Activated naive CD8-positive, alpha-beta T cell treated with anti-CD3 and anti-CD28 coated beads, Interleukin-2, amount 50 U/mL, for 16 hours (primary cell): Measurements from ENCODE around the gene CUBN.

Experiments
- DNase-seq: peaks from one replicate; pipeline ENCODE4 v3.0.0-alpha.2; 2020; ENCODE audit warnings: low read depth, low spot score

CUBN gene

DNA sequence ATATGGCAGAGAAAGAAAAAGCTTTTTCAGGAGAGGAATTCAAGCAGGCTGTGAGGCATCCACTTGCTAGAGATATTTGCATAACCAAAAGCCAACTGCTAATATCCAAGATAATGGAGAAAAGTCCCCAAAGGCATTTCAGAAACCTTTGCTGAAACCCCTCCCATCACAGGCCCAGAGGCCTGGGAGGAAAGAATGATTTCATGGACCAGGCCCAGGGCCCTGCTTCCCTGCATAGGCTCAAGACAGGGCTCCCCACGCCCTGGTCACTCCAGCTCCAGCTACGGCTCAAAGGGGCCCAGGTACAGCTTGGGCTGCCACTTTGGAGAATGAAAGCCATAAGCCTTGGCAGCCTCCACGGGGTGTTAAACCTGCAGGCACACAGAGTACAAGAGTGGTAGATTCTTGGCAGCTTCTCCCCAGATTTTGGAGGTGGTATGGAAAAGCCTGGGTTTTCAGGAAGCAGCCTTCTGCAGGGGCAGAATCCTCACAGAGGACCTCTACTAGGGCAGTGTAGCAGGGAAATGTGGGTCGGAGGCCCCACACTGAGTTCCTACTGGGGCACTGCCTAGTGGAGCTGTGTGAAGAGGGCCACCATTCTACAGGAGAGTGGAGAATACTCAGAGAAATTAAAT is 306.8 kb downstream of the CUBN start:
- no peak for DNase-seq

DNA sequence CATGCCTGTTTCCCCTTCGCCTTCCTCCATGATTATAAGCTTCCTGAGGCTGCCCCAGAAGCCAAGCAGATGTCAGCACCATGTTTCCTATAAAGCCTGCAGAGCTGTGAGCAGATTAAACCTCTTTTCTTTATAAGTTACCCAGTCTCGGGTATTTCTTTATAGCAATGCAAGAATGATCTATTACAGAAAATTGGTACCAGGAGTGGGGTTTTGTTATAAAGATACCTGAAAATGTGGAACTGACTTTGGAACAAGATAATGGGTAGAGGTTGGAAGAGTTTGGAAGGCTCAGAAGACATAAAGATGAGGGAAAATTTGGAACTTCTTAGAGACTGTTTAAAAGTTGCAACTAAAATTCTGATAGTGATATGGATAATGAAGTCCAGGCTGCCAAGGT is 307.6 kb downstream of the CUBN start:
- no peak for DNase-seq

DNA sequence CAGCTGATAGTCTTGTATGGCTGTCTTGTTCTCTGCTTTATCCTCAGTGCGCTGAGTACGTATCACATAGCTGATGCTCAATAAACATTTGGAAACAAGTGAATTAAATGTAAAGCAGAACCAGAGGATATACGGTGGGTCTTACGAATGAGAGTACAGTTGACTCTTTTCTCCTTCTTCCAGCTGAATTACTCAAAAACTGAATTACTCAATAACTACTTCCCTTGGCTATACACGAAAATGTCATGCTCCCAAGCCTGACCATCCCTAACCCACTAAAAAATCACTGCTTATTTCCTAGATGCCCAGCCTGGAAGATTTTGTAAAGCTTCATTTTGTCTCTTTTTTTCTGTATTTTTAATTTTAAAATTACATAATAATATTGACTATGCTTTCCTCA is 309.2 kb downstream of the CUBN start:
- no peak for DNase-seq

DNA sequence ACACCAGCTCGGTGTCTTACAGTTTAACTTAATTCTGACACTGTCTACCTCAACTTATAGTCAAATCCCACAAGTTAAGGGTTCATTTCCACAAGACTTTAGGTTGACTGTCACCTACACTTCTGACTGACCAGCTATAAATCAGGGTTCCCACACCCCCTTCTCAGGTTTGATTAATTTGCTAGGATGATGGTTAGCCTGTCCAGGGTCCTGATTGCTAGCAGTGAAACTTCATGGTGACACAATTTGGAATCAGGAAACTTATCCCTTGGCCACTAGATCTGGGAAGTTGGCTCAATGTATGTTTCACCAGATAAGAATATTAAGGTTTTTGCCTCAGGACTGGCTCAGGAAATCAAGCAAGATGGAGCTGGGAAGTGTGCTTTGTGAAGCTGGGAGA is 309.6 kb downstream of the CUBN start:
- DNase-seq = no peak

DNA sequence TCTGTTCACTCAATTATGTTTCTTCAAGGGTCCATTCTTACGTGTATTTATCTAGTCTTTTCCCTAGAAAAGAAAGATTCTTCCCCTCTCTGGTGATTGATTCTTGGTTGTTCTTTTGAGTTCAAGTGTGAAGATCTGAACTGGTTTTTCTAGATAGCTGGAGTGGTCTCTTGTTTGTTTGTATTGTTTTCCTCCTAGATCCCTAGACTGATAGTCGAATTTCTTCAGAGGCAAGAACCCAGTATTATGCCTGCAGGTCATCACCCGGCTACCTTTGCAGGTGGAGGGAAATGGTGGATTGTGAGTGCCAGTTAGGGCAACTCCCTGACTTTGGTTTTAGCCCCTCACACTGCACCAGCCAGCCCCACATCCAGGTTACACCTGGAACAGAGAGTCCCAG is 310.2 kb downstream of the CUBN start:
- DNase-seq = no peak

DNA sequence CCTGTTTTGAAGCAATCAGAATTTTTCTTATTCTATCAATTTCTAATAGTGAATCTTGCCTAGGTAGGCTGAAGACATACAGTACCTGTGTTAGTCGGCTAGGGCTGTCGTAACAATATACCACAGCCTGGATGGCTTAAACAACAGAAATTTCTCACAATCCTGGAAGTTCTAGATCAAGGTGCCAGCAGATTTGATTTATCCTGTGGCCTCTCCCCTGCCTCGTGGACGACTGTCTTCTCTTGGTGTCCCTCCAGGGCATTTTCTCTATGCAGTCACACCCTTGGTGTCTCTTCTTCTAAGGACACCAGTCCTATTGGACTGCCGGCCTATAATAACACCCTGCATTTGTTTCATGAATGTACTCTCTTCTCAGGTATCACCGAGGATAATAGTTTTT is 310.6 kb downstream of the CUBN start:
- DNase-seq = no peak

DNA sequence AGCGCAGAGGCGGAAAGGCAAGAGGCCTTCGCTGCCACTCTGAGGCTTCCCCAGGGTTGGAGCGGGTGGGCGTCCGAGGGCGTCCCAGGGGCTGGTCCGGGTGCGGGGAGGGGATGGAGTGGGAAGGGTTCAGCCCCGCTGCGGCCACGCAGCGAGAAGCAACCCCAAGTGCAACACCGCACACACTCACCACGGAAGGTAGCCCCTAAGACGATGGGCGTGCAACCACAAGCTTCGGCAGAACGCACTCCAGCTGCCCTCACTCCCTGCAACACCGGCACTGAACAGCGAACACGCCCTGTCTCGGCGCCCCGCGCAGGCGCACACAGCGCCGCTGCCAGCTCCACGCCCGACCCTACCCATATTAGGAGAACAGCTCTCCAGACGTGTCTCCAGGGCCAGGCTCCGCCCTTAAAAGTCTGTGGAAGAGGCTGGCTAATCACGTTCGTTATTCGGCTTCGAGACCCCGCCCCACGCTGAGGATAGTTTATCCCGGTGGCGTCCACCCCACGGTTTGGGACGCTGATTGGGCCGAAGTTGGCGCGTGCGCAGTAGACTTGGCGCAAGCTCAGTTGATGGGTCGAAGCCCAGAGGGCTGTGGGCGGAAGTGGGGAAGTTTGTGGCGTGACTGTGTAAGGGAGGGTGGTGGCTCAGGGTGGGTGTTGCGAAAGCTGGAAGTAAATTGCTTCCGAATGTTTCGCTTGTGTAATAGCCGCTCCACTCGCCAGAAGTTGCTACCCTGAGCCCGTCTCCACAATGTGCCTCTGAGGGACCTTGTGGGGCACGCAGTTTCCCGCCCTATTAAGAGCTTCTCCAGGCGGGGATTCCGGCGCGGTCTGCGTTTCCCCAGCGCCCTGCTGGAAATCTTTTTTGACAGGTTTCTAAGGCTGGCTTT is 312.2 kb downstream of the CUBN start, which contains the start of gene RSU1:
TSS of gene RSU1 (minus strand) at position 300 of the 895 bp plus-strand sequence. CDS start 343 bp downstream, outside the sequence.
- peak; percentile 99 for DNase-seq

DNA sequence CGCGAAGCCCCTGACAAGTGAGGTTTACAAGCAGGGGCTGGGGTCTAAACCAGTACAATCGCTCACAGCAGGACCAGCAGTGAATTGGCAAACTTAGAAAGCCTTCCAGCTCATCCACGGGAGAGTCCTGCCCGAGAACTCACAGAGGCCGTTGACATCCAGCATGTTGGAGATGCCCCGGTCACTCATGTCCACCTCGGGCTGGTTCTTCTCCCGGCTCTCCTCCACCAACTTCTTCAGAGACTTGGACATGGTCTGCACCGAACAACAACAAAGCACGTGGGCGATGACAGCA is 312.8 kb downstream of the CUBN start:
- DNase-seq = no peak

DNA sequence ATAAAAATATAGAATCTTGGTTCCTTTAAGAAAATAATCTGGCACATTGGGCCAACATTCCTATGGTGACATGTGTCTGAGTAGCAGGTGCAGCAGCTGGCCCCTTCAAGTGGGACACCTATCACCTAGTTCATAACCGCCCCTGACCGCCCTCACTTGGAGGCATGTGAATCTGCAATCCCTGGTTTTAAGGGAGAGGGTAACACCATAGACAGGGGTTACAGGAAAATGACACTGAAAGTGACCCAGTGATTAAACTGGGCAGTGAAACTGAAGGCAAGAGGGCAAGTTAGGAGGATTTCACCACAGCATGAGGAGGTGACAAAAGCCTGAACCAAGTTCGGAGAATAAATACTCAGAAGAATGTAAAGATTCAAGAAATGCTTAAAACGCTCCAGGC is 313.4 kb downstream of the CUBN start:
- DNase-seq = no peak

DNA sequence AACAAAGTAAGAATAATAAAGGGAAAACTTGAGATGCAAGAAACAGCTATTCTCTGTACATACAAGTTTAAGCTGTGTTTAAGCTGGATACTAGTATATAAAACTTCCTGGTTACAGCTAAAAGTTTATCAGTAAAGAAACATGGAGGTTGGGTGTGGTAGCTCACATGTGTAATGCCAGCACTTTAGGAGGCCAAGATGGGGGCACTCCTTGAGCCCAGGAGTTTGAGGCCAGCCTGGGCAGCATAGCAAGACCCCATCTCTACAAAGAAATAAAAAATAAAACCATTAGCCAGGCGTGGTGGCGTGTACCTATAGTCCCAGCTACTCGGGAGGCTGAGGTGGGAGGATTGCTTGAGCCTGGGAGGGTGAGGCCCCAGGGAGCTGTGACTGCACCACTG is 315.6 kb downstream of the CUBN start:
- DNase-seq = no peak

DNA sequence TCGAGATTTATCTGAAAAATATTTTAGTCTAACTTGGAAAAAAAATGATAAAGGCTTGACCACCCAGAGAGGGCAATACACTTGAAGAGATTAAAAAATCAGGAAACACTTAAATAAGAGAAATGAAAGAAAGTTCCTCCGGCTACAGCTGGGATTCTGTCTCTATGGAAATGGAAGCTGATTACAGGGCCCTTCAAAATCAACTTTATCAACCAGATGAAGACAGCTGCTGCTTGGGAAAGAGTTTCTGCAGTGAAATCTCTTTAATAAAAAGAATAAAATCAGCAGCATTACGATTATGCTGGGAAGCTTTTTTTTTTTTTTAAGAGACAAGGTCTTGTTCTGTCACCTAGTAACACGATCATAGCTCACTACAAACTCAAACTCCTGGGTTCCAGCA is 316.9 kb downstream of the CUBN start:
- no peak for DNase-seq

DNA sequence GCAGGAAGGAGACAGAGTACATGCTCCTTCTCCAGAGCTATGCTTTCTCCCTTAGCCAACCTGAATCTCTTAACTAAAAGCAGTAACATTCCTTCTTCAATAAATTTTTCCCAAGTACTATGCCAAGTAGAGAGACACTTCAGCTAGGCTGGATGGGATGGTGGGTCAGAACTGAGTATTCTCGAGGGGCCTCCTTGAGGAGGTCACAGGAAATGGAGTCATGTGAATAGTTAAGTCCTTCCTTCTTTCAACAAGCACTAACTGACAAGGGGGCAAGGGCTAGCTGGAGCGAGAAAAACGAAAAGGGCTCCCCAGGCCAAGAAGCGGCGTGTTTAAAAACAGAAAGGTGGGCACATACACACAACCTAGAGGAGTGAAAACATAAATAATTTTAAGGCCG is 317.8 kb downstream of the CUBN start:
- no peak for DNase-seq

DNA sequence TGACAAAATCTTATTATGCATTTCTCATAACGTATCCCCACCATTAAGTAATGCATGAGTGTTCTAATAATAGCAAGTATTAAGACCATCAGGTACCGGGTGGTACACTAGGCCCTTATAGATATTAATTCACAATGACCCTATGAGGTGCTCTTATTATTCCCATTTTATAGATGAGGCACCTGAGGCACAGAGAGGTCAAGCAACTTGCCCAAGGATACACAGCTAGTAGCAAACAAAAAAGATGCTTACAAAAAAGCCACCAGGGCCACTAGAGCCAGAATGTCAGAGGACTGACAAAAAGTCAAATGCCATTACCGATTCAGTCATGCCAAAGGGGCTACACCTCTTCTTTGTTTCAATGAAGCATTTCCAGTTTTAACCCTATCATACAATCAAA is 318.3 kb downstream of the CUBN start:
- DNase-seq = no peak

DNA sequence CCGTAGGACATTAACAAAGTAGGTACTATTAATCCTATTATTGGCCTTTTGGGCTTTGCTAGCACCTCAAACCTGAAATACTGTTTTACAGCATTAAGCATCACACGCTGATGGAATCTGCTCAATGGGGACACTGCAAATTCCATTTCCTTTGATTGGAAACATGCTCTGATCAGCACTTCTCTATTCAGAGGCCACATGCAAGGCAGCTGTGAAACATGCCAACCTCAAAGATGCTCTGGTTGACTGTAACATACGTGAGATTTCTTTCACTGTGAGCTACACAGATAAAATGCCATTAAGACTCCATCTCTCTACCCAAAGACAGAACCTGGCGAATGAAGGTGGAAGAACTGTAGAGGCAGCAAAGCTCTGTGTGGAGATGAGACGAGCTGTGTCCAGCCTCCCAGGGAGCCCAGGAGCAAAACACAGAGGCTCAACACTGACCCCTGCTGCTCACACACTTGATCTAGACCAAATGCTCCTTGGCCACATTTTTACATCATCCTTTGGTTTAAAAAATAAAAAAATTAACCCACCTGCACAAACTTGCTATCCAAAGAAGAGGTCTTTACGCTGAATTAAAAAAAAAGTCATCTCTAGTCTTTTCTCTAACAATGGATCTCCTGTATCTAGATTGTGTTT is 320.4 kb downstream of the CUBN start:
- peak; percentile 23 for DNase-seq

DNA sequence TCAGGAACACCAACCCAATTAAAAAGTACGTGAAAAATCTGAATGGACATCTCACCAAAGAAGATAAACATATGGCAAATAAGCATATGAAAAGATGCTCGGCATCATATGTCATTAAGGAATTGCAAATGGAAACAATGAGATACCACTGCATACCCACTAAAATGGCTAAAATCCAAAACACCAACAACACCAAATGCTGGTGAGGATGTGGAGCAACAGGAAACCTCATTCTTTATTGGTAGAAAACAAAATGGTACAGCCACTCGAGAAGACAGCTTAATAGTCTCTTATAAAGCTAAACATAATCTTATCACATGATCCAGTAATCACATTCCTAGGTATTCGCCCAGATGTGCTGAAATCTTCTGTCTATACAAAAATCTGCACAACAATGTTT is 325.5 kb downstream of the CUBN start:
- no peak for DNase-seq

DNA sequence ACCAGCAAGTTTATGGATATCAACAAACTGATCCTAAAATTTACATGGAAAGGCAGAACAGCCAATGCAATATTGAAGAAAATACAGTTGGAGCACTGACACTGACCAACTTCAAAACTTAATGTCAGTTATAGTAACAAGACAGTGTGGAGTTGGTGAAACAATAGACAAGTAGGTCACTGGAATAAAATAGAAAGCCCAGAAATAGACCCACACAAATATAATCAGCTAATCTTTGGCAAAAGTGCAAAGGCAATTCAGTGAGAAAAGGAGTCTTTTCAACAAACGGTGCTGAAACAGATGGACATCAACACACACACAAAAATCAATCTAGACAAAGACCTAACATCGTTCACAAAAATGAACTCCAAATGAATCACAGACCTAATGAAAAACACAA is 326.1 kb downstream of the CUBN start:
- no peak for DNase-seq

DNA sequence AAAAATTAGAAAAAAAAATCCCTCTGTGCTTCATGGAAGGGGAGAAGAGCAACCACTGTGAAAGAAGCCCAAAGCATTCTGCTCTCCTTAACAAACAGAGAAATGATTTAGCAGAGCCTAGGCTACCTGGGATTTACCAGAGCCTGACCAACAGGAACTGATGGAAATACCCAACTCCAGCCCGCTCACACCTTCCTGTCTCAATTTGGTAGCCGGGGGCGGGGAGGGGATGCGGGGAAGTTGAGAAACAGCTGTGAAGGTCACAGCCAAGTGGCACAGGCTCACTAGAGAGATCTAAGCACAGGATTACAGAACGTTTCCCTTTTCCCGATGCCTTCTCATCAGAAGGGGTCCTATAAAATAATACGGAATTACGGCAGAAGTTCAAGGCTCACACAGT is 330.0 kb downstream of the CUBN start:
- DNase-seq = no peak

DNA sequence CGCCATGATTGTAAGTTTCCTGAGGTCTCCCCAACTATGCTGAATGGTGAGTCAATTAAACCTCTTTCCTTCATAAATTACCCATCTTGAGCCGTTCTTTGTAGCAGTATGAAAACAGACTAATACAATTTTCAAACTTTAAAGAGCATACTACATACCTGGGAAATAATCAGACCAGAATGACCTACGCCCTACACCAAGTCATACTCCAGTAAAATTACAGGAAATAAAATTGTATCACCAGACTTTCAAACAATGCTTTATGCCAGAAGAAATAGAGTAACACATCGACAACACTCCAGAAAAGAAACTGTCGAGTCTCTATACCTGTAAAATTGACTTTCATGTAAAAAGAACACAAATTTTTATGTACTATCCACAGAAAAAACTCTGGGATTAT is 331.0 kb downstream of the CUBN start:
- no peak for DNase-seq

DNA sequence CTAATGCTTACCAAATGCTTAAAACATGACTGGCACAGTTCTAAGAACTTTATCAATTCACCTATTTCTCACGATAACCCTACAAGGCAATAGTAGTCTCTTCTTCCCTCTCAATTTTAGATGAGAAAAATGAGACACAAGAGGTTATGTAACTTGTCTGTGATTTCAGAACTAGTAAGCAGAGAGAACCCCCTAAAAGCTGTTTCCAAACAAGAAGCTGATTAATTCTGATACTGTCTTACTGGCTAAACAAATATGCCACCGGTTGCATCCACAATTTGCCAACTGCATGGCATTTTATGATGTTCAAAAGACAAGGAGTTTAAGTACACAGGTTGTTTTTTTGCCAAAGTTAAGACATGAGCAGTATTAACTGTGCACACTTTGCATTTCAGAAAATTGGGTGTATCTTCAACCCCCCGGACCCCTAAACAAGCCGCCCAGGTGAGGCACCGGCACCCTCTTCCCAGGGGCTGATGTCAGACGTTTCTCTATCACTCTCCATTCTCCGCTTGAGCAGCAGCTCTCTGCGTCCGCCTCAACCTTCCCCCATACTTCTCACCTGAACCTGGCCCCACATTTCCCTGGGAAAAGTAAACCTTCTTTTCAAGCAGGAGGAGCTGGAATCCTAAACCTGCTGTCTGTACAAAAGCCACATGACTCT is 334.1 kb downstream of the CUBN start:
- DNase-seq = no peak

DNA sequence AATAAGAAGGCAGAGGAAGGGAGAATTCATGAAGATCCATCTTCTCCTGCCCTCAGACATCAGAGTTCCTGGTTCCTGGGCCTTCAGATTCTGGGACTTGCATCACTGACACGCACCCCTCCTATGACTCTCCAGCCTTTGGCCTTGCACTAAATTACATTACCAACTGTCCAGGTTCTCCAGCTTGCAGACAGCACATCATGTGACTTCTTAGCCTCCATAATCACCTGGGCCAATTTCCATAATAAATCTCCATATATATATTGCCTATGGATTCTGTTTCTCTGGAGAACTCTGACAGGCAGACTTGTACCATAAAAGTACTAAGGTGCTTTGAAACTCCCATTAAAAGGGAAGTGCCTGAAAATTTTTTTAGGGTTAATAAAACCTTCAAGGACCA is 335.6 kb downstream of the CUBN start:
- no peak for DNase-seq

DNA sequence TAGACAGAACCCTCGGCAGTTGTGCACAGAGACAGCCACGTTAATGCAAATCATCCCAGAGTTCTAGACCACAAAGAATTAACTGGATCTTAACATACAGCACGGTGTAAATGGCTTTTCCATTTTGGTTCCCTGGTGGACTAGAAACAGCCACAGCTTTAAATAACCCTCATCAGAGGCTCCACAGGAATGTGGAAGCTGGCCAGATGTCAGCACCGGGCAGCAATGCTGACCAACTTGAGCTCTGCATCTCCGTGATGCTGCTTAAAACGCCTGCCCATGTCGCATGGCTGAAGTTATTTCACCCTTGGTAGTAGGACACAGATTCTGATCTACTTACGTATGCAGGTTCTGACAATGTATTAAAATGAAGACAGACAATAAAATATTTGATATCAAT is 336.9 kb downstream of the CUBN start:
- no peak for DNase-seq

DNA sequence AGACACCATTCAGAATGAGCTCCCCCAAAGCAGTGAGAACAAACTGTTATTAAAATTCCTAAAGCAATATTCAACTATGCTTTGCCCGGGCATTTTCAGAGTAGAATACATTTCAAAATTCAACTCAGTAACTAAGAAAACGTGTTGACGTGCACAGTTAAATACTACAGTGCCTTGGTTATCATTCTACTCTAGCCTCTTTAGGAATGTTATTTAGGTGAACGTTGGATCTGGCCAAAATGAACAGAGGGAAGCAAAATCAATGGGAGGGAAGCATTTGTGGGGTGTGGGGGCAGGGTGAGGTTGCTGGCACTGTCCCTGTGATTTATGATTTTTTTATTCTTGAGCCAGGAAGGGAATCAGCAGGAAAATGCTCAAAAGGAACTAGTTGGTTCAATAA is 339.8 kb downstream of the CUBN start:
- DNase-seq = no peak
